HG03108 (cell line): ENCODE measurements around the gene FBXO41.

Experiments used
- ATAC-seq: cut with Tn5 transposase; IDR thresholded peaks from one replicate; pipeline ENCODE4 v1.9.1; 2021; ENCODE audit warnings: moderate library complexity; ENCODE audit not compliant: unreplicated experiment

FBXO41 gene

DNA sequence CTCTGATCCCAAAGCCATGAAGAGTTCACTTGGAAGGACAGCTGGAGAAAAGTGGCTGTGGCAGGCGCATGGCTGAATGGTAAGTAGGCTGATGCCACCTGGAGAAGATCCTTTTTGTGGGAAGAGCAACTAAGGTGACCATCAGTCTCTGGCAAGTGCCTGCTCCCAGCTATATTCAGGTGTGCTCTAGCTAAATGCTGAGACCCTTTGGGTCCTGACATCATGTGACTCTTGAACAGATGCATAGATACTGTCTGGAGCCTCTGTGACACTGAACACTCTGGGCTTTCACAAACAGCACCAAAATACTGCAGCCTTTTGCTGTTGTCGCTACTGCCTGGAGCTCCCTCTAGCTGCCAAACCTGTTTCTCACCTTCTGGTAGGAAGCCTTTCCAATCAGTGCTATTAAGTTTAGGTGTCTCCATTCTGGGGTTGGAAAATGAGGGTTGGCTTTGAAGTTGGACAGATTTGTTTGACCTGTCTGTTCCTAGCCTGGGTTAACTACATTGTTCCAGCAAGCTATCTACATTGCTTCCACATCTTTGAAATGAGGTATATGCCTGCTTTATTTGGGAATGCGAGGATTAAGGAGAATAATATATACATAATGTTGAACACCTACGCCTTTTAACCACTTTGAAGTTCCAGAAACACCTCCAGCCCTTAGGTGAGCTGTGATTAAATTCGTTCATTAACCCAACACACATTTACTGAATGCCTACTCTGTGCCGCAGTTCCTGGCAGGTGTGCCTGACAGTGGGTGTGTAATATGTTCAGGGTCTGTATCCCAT is 6.0 kb upstream of the FBXO41 start:
- no peak for ATAC-seq

DNA sequence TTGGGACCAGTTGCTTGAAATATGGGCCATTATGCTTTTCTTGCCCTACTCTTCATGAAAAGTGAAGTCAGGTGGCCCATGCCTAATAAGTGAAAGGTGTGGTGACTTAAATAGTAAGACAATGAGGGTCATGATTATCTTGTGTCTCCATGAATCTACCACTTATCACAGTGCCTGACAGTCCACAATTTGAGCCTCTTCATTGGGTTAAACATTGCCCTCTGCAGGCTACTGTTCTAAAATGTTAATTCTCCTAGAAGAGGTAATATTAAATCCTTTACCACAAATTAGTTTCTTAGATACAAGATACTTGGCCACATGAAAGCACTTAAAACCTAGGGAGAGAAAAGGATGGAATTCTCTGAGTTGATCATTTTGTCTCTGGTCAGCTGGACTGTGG is 5.0 kb upstream of the FBXO41 start:
- ATAC-seq = no peak

DNA sequence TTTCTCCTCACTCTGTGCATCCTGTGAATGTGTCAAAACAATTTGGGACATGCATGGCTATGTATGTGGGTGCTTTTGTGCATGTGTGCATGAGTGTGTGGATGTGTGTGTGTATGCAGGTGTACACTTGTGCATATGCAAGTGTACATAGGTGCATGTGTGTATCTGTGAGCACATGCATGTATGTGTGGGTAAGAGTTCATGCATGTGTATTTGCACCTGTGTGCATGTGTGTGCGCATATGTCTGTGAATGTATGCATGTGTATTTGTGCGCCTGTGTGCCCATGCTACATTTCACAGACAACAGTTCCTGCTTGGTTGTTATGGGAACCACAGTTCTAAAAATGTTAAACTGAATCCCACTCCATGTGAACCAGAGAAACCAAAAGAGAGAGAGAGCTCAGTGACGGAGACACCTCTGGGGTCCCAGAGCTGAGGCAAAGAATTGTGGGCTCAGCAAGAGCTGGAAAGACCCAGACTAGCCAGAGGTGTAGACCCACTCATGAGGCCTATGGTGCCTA is 1.9 kb upstream of the FBXO41 start:
- ATAC-seq = no peak

DNA sequence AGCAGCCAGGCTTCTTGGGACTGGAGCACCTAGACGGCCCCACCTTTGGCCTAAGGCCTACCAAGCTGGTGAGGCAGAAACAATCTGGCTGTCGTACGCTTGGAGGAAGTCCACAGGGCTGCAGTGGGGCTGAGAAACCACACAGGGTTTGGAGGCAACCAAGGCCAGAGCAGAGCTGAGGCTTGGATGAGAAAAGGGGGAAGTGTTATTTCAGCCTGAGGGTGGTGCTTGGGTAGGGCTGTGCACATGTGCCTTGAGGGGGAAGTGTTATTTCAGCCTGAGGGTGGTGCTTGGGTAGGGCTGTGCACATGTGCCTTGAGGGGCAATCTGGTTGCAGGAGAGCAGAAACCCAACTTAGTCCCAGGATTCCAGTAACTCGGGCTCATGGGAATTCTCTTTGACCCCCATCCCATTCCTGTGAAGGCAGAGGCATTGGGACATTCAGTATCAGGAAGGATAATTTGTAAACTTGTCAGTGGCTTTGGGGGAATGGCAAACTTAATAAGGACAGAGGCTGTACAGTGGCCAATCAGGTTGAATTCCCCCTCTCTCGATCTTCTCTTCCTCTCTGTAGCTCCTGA is 971 bp upstream of the FBXO41 start:
- ATAC-seq = peak; percentile 42

DNA sequence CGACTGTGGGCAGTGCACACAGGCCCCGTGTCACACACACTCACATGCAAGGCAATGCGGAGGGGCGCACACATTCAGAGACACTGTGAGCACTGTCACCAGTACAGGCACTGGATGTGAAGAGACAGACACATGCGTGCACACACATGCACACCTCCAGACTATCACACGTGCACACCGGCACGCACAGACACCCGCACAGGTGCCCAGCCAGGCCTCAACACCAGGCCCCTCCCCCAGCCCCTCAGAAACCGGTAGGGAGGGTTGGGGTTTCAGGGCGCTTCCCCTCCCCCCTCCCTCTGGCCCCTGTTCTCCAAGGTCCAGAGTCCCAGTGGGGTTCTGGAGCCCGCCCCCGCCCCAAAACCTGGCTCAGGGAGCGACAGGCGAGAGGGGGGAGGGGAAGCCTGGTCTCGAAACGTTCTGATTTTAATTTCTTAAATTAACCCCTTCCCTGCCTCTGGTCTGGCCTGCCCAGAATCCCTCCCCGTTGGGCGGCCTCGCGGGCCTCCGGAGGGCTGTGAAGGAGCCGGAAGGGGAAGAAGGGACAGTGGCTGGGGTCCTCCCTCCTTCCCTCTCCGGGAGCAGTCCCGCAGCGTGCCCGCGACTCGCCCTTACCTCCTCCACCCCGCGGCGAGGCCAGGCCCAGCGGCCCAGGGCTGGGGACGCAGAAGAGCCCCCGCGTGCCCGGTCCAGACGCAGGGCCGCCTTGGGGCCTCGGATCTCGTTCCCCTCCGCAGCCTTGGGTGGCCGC is 558 bp downstream of the FBXO41 start:
- ATAC-seq = no peak

DNA sequence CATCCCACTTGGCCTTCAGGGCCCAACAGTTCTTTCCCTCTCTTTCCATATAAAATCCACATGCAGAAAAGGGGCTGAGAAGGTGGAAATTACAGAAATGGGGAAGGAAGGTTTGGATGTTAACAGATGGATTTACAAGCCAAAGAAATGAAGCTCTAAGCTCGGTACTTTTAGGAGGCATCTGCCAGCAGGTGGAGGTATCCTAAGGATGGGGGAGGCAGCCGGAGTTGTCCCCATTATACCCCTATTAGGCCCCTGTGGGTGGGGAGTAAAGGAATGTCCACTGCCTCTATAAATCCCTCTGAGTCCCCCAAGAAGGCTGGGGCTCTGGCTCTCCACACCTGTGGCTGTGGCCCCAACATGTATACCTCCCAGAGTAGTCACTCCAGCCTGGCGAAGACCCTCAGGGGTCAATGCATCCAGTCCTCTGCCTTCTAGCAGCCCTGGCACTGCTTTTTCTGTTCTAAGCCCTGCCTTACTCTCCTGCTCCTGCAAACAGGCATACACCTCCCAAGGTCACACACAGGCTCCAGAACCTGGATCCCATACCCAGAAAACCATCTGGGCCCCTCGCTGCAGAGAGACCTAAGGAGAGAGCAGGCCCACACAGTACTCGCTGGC is 1.2 kb downstream of the FBXO41 start:
- no peak for ATAC-seq

DNA sequence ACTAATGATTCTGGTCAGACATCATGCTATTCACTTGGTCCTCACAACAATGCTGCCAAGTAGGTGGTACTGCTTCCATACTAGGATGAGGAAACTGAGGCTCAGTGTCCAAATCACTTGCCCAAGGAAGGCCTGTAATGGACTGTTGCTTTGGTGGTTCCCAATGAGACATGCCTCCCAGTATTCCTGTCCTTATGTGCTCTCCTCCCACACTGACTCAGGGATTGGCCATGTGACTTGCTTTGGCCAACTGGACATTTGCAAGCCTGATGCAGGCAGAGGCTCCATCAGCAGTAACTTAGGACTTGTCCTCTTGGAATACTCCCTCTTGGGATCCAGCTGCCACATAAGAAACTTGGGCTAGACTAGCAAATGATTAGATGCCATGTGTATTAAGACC is 3.0 kb downstream of the FBXO41 start:
- no peak for ATAC-seq

DNA sequence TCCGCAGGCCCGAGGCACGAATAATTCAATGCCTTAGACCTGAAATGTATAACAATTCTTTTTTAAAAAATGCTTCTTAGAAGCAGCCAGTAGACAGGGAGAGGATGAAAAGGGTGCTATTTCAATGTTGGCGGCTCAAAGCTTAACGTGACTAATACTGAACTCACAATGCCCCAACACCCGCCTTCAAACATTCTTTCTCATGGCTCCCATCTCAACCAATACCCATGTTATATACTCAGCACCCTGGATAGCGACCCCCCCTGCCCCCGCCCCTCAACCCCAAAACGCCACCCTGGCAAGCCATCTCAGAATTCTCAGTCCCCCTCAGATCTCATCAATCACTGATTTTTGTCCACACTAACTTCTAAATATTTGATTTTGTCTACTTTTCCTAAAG is 4.4 kb downstream of the FBXO41 start:
- no peak for ATAC-seq

DNA sequence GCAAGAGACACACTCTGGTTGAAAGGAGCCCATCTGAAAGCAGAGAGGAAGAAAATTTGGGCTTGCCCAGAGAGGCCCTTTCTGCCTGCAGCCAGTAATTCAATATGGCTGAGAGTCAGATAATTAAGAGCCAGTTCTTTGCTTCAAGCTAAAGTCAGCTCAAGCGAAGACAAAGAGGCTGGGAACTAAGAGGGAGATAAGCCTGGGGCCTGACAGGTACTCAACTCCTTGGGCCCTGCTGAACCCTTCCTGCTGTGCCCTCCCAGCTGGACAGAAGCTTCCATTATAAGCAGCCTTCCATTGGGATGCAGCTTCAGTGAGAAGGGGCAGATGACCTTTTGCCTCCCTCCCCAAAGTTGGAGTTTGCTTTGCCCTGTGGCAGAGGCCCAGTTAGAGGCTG is 12.0 kb downstream of the FBXO41 start:
- ATAC-seq = no peak

DNA sequence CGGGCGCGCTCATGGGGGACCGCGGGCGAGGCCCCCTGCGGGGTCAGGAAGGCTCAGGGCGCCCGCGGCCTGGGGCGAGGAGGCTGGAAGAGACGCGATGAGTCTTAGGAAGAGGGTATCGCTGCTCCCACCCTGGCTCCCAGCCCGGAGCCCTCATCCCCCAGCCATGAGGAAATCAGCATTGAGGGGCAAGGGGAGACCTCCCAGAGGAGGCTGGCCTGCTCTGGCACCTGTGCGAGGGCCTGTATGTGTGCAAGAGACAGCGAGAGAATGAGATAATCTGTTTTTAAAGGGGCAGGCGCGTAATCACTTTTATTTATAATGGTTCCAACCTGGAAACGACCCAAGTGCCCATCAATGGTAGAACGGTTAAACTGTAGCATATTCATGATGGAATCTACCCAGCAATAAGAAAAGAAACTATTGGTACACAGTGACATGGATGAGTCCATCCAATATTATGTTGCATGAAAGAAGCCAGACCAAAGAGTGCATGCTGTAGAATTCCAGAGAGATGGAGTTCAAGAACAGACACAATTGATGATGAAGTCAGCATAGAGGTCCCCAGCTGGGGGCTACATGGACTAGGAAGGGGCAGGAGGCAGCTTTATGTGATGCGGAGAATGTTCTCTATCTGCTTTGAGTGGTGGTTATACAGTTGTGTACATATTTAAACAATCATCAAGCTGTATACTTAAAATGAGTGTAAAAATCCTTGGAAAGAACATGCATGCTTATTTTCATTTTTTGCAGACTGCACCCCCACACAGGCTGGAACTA is 14.4 kb downstream of the FBXO41 start:
- no peak for ATAC-seq

DNA sequence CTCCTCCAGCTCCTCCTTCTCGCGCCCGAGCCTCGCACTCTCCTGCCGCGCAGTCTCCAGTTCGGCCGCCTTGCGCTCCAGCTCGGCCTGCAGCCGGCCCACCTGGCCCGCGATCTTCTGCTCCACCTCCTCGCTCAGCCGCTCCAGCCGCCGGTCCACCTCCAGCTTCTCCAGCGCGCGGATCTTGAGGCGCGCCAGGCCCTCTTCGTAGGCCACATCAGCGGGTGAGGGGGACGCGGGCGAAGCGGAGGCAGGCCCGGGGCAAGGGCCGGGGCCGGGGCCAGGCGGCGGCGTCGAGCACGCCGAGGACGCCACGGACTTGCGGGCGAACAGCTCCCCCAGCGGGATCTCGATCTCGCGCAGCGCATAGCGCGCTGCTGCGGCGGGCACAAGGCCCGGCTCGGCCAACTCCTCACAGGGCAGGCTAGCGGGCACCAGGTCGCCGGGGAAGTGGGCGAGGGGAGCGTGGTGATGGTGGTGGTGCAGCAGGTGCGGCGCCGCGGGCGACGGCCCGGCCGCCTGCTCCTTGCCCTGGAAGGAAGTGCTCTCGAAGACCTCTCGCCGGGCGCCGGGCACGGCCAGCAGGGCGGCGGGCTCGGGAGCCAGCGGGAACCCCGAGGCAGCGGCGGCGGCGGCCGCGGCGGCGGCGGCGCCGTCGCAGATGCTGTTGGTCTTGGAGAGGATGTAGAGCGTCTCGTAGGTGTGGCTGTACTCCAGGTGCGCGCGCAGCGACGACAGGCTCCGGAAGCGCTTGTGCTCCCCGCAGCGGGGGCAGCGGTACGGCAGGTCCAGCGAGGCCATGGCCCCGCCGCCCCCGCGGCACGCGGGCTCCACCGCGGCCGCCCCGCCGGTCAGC is 15.2 kb downstream of the FBXO41 start:
- ATAC-seq = peak; percentile 78

DNA sequence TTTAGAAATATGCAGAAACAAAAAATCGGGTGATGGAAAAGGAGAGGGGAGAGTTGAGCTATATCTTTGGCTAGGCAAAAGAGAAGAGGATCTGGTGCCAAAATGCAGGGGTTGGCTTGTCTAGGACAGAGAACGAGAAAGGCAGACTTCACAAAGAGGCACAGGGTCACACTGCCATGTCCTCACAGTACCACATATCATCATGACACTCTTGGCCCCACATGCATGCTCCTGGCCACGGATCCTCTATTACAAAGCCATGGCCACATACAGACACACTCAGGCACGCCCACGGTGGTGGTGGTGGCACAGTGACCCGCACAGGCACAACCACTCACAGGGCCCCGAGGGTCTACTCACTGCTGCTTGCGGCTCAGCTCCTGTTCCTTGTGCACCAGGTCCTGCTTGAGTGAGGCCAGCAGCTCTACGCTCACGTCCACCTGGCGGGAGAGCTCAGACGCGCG is 15.9 kb downstream of the FBXO41 start:
- no peak for ATAC-seq

DNA sequence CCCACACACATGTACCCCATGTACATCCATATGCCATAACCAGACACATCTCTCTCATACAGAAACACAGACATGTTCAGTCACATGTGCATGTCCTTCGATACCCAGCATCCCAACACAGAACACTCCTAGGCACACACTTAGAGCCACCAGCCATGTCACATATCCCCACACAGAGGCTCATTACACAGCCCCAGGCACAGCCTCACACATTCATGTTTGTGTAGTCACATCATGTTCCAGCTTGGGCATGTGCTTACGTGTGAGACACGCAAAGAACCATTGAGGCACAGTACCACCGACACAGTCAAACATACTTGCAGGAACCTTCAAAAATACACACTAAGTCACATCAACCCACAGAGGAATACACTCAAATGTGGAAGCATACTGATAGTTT is 17.3 kb downstream of the FBXO41 start:
- ATAC-seq = no peak

DNA sequence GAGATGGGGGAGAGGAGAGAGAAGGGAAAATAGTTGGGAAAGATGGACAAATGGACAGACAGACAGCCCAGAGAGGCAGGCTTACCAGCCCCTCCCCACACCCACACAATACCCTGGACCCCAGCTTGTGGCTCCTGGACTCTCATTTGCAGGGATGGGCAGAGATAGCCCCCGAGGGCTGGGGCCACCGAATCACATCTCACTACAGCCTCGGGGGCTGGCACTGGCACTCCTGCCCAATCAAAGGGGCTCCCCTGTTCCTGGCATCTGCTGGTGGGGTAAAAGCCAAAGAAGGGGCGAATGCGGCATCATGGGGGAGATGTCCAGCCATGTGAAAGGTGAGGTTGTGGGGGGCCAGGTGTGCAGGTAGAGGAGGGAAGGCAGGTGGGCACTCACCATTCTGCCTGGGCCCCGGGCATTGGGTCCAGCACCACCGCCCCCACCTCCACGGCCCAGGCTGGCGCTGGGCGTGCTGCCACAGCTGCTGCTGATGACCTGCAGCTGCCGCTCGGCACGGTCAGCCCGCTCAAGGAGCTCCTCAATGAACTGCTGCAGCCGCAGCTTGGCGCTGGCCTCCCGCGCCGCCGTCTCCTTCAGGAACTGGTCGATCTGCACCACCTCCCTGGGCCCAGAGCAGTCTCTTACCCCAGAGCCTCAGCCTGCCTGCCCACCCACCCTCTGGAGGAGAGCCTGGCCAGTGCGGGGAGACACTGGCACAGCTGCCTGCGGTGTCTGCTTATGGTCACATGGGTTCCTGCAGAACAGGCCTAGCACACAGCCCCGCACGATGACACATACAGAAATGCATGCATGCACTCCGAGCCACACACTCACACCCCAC is 18.0 kb downstream of the FBXO41 start:
- no peak for ATAC-seq

DNA sequence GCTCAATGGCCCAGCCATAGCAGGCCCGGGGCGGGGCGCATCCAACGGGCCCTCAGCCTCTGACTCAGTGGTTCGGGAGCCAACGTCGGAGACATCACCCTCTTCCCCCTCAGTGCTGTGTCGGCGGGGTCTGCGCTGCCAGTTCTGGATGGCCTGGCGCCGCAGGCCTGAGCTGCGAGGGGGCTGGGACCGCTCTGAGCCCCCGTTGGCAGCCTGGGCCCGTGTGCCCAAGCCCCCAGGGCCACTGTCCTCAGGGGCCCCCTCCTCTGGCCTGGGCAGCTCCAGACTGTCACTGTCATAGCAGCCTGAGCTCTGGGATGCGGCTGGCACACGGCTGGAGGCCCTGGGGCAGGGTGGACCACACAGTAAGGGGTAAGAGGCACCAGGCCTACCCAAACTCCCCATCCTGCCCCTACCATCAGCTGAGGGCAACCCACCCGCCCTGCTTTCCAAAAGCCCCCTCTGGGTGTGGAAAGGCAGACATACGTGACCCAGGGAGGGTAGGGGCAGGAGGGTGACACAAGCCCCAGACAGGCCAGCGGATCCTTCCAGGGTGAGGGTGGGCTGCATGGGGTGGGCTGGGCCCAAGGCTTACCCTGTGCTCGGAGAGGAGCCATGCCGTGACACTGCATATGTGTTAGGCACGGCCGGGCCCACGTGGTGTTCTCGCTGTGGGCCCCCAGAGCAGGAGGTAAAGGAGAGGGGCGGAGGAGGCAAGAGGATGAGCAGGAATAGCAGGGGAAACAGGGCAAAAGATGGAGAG is 18.8 kb downstream of the FBXO41 start:
- no peak for ATAC-seq

DNA sequence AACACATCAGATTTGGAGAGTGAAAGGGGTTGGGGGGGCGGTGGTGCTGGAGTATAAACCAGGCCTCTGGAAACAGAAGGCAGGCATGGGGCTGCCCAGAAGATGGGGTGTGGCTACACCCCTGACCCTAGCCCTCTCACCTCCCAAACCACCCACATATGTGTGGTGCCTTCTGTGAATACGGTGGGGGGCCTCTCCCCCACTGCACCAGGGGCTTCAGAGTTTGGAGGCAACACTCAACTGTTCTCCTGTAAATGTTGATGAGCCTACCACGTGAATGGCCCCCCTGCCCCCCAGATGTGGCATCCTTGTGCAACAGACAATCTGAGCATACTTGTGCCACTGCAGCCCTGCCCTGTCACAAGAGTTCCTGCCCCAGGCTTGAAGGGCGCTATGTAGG is 19.5 kb downstream of the FBXO41 start:
- no peak for ATAC-seq

DNA sequence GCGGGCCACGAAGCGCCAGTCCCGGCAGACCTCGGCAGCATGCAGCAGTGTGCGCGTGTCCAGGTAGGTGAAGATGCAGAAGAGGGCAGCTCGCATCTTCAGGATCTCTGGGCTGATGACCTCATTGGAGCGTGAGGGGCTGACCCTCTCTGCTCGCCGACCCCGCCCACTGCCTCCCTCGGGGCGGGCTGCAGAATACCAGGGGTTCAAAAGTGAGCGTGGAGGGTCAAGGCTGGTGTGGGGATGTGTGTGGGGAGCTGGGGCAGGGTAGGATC is 20.0 kb downstream of the FBXO41 start:
- ATAC-seq = no peak
